Purkinje cell (primary cell): ENCODE results near the gene STAT5B. TPM values are rescaled to one million over a fixed set of nuclear protein-coding genes. Genes with fewer than 3 reads are reported as not detected.

Source experiments
- polyA plus RNA-seq: library from polyadenylated mRNA; unstranded; fragments of >200 nt; fragmentation: Nextera tagmentation; gene quantifications from 2 replicates; pipeline ENCODE4 v1.2.1, GENCODE V29; 2014

STAT5B gene
- 0.52 and 2.0 TPM in 2 replicates for polyA plus RNA-seq

DNA sequence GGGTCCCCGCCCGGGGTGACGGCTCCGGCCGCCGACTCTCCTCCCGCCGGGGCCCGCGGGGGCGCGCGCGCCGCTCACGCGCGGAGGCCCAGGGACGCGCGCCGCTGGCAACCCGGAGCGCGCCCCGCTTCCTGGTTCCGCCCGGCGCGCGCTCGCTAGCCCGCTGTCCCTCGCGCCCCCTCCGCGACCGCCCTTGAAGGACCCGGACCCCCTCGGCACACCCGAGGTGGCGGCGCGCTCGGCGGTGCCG lies at the start of gene STAT5B:
TSS of gene STAT5B (minus strand) at position 33 of the 250 bp plus-strand sequence. CDS start 44,264 bp downstream, outside the sequence.

DNA sequence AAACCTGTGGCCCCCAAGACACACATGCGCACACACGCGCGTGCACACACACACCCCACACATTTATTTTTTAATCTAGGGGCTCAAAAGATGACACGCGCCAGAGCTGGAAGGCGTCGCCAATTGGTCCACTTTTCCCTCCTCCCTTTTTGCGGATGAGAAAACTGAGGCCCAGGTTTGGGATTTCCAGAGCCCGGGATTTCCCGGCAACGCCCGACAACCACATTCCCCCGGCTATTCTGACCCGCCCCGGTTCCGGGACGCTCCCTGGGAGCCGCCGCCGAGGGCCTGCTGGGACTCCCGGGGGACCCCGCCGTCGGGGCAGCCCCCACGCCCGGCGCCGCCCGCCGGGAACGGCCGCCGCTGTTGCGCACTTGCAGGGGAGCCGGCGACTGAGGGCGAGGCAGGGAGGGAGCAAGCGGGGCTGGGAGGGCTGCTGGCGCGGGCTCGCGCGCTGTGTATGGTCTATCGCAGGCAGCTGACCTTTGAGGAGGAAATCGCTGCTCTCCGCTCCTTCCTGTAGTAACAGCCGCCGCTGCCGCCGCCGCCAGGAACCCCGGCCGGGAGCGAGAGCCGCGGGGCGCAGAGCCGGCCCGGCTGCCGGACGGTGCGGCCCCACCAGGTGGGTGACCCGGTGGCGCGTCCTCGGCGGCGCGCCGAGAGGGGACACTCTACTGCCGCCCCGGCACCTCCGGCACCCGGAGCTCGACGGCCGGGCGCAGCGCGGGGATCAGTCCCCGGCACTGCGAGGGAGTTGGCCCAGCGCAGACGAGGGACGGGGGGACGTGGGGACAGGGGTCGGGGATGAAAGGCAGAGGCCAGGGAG lies 12.0 kb upstream of the STAT5B start, which contains the start of gene STAT5A:
TSS of gene STAT5A (plus strand) at position 522 of the 826 bp plus-strand sequence. CDS start 914 bp downstream, outside the sequence.

DNA sequence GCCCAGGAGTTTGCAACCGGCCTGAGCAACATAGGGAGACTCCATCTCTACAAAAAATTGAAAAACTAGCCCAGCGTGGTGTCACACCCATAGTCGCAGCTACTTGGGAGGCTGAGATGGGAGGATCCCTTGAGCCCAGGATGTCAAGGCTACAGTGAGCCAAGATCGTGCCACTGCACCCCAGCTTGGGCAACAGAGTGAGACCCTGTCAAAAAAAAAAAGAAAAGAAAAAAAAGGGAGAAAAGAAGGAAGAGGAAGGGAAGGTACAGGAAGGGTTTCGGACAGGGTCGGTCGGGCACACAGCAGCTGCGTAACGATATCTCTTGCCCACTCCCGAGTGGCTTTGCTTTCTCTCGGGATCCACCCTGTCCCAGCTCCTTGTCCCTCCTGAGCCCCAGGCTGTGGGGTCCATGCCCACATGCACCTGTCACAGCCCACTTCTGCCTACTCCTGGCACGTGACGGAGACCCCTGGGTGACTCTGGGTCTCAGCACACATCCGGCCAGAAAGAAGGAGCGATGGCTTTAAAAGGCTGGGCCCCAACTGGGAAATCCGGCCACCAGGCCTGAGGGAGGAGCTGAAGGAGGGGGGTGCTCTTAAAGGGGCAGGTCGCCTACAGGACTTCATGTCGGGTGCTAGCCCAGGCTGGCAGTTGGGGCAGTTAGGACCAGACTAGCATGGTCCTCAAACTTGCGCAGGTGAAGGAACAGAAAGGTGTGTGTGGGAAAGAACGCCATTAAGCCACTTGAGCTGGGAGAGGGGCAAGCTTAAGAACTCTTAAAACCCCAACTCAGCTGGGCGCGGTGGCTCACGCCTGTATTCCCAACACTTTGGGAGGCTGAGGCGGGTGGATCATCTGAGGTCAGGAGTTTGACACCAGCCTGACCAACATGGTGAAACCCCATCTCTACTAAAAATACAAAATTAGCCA lies 82.0 kb downstream of the STAT5B start, which contains the start of gene GHDC:
TSS of gene GHDC (minus strand) at position 526 of the 931 bp plus-strand sequence. CDS start 913 bp downstream, outside the sequence.

DNA sequence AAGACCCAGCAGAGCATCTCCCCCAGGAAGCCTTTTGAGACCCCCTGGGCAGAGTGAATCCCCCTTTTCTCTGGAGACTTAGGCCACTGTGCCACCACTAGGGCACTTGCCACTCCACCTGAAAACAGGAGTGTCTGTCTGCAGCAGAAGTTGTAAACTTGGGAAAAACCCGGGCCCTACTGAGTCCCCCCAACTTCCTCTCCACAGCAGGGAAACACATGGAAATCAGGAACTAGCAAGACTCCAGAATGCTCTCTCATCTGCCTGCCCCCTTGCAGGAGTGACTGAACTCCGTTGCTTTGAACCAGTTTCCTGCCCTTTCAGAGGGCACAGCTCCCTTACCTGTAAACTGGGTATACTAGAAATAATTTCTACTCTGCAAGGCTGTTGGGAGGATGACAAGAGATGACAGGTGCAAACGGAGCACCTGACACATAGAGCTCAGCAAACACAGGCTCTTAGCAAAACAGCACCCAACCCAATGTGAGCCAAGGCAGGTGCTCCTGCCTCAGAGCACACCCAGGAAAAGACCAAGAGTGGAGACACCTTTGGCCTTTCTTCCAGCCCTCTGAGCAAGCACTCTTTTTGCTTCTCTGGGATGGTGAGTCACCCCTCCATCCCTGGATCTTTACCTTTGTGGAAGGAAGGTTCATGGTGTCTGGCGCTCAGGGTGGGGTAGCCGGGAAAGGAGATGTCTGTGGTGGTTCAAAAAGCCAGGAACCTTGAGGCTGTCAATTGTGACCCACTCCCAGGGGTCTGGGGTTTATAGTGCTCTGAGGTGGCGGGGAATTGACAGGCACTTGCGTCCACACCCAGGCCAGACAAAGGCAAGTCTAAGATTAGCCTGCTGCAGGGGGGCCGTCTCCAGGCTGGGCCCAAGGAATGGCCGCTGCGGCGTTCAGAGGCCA lies 91.2 kb downstream of the STAT5B start, which contains the start of gene HCRT:
TSS of gene HCRT (minus strand) at position 740 of the 908 bp plus-strand sequence. CDS start at position 653, 87 bp downstream.

GRCh38 chr17:42180922-42181850 lies 95.0 kb downstream of the STAT5B start, which contains the start of gene KCNH4:
KCNH4 (minus strand) TSS chr17:42181142; CDS start chr17:42180945, 197 bp downstream.

Other genes starting within 250 kb of the STAT5B start
- 0.91 and 2.4 TPM in 2 replicates for gene C17orf113, start 225.8 kb downstream of the STAT5B start, polyA plus RNA-seq
- gene ZNF385C, start 177.9 kb downstream of the STAT5B start, polyA plus RNA-seq = 42.1 and 57.2 TPM in 2 replicates
- 27.4 and 68.3 TPM in 2 replicates for gene DHX58, start 163.7 kb downstream of the STAT5B start, polyA plus RNA-seq
- 11.8 and 17.1 TPM in 2 replicates for gene KAT2A, start 155.0 kb downstream of the STAT5B start, polyA plus RNA-seq
- 0.62 TPM in 1 of 2 replicates, not detected in the other for gene HSPB9, start 153.6 kb downstream of the STAT5B start, polyA plus RNA-seq
- gene RAB5C, start 121.4 kb downstream of the STAT5B start, polyA plus RNA-seq = 0.46 and 1.3 TPM in 2 replicates
- gene KCNH4, start 95.2 kb downstream of the STAT5B start, polyA plus RNA-seq = not detected in 2 replicates
- not detected in 2 replicates for gene HCRT, start 90.9 kb downstream of the STAT5B start, polyA plus RNA-seq
- gene GHDC, start 81.9 kb downstream of the STAT5B start, polyA plus RNA-seq = 0.25 and 1.2 TPM in 2 replicates
- gene STAT5A, start 12.1 kb upstream of the STAT5B start, polyA plus RNA-seq = not detected in 2 replicates
- gene STAT3, start 112.1 kb upstream of the STAT5B start, polyA plus RNA-seq = 9.3 and 9.4 TPM in 2 replicates
- gene CAVIN1, start 146.9 kb upstream of the STAT5B start, polyA plus RNA-seq = 0.17 and 0.29 TPM in 2 replicates
- gene ATP6V0A1, start 182.5 kb upstream of the STAT5B start, polyA plus RNA-seq = 279 and 330 TPM in 2 replicates